ENCODE data around the gene MKI67.
"Not testable (repeated sequence)": the region's sequence is repeated elsewhere in the genome, so short reads cannot be mapped to it uniquely, and the experiment has no call there.

The MKI67 gene

DNA sequence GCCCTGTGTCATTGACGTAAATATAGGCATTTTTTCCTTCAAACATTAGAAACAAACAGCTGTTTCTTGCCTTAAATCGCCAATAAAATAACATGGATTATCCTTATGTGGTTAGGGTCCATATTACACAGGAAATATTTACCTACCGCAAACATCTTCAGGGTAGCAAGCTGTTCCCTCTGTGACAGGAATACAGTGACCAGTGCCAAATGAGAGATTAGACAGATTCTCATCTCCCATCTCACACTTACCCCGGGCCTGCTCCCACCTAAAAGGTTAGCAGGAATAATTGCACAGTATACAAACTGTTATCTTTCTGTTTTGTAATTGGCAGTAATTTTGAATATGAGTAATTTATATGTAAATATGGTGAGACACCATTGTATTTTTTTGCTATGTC is 16.5 kb downstream of the MKI67 start:
- DNase-seq (no peak), ATAC-seq (no peak)

DNA sequence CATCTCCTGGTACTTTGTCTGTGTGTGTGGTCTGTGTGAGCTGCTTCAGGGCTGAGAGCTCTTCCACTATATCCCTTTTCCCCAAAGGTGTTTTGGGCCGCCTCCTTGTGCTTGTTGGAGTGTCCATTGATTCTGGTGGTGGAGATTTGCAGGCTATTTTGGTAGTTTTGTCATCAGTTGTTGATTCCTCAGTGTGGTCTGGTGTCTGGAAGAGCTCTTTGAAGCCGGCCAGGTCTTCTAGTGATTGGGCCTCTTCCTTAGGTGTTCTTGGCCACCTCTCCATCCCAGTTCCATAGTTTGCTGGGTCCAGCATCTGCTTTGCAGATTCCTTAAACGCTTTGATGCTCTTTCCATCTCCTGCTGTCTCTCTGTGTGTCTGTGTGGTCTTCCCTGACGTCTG is 20.8 kb downstream of the MKI67 start:
- no peak for DNase-seq
- no peak for ATAC-seq

DNA sequence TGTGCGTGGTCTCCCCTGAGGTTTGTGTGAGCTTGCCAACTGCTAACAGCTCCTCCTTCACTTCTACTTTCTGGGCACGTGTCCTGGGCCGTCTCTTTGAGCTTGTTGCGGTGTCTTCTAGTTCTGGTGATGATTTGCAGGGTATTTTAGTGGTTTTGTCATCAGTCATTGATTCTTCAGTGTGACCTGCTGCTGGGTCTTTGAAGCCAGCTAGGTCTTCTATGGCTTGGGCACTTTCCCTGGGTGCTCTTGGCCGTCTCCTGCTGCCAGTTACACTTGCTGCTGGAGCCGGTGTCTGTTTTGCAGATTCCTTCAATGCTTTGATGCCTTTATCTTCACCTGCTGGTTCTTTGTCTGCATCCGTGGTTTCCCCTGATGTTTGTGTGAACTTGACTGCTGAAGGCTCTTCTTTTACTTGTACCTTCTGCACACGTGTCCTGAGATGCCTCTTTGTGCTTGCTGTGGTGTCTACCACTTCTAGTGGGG is 23.0 kb downstream of the MKI67 start:
- ATAC-seq (no peak), DNase-seq (no peak)

DNA sequence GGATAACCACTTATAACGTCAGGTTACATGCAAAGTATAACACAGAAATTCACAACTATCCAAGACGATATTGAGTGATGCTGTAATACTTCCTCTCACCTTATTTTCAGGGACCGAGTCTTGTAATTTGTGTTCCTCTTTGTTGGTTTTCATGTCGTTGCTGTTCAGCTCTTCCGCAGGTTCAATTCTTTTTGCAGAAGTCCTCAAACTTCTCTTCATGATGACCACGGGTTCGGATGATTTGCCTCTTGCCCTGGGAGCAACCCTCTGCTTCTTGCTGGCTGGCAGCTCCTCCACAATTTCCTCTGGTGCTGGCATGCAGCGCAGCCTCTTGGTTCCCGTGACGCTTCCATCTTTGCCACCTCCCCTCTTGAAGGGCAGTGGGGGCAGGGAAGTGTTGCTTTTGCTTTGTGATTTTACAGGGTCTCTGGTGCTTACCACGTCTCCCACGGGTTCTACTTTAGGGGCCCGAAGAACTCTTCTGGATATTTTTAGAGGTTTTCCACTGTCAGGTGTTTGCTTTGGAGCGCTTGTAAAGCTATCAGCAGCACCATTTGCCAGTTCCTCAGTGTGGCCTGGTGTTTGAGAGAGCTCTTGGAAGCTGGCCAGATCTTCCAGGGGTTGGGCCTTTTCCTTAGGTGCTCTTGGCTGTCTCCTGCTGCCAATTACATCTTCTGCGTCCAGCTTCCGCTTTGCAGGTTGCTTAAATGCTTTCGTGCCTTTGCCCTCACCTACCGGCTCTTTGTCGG is 23.6 kb downstream of the MKI67 start:
- ATAC-seq (no peak), DNase-seq (no peak)

DNA sequence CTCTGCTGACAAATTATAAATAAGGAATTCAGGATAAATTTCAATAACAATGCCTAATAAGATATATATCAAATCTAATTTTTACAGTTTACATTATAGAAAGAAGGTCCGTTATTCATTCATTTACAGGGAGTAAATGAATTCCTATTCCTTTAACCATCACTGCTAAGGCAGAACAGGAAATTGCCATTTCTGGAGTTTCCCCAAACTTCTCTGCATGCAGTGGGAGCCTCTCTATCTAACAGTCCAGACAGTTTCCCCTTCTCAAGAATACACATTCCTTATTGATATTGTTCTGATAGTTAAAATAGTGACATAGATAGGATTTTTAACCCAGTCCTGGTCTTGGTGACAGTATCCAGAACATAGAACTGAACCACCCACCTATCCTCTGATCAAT is 24.3 kb downstream of the MKI67 start:
- ATAC-seq: no peak

DNA sequence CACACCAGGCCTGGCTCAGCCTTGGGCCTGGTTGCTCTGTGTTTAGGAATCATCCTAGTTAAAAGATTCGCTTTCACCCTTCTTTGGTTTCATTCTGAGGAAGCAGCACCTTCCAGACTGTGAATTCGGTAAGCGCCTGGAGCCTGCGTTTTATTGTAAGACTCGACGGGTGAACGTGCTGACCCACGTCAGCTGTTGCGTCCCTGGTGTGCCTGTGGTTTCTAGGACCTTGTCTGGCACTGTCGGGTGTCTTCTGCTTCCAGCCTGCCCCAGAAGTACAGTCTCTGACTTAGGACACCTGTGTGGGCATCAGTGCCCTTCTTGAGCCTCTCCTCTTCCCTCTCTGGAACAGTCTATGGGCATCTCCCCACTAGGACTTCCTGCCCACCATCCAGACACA is 26.3 kb downstream of the MKI67 start:
- DNase-seq (no peak), ATAC-seq (no peak)

More for the DNA sequence above, 24.3 kb downstream of the MKI67 start:
- no peak for DNase-seq

DNA sequence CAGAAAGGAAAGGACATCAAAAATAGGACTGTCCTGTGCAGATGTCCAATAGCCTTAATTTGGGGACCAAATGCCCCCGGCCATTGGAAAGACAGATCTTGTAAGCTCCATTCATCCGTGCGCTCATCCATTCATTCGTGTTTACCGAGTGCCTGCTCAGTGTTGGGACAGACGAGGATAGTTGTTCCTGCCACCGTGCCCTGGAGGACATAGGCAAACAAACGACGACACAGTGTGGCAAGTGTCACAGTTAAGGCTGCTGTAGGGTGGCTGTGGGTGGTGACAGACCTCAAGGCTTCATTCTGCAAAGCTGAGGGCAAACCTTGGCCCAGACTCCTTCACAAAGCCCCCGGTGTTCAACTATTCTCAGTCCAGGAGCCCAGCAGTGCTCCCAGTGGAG is 27.6 kb downstream of the MKI67 start:
- no peak for DNase-seq

DNA sequence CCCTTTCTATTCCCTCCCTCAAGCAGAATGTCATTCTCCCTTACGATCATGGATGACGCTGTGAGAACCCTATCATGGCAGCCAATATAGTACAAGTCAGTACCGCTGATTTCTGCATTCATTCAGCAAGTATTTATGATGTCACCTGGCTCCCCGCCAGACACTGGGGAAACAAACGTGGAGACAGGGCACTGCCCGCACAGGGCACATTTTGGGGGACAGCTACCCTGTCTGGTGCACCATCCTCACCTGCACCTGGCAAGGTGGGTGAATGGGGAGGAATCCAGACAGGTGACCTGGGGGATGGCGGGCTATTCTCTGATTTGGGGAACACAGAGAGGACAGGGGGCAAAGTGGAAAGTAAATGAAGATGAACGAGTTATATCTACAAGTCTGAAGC is 28.4 kb downstream of the MKI67 start:
- no peak for ATAC-seq
- no peak for DNase-seq

More for the DNA sequence above, 27.6 kb downstream of the MKI67 start:
- ATAC-seq: no peak

DNA sequence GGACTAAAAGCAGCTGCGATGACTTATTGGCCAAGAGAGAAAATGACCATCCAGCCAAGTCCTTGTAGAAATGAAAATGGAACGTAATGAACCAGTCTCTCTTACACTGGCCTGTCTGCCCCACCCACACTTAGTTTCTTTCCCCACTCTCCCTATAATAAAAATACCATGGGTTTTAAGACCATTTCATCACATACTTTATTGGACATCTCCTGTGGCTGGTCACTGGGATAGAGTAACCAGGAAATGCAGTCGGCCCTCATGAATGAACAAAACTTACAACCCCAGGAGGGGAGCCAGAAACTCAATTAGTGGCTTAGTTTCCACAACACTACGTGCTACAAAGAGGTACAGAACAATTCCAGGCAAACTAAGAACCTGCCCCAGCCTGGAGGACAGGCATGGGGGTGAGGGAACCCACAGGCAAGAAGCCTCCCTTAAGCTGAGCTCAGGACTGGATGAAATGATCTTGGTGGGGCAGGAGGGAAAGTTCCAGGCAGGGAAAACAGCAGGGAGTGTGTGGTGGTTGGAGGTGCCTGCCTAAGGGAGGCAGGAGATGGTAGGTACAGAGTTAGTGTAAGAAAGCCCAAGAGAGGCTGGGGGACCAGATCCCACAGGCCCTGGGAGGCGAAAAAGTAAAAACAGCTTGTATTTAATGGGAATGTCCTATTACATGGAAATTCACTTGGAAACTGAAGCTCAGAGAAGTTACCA is 29.6 kb downstream of the MKI67 start:
- ATAC-seq (no peak), DNase-seq (no peak)

DNA sequence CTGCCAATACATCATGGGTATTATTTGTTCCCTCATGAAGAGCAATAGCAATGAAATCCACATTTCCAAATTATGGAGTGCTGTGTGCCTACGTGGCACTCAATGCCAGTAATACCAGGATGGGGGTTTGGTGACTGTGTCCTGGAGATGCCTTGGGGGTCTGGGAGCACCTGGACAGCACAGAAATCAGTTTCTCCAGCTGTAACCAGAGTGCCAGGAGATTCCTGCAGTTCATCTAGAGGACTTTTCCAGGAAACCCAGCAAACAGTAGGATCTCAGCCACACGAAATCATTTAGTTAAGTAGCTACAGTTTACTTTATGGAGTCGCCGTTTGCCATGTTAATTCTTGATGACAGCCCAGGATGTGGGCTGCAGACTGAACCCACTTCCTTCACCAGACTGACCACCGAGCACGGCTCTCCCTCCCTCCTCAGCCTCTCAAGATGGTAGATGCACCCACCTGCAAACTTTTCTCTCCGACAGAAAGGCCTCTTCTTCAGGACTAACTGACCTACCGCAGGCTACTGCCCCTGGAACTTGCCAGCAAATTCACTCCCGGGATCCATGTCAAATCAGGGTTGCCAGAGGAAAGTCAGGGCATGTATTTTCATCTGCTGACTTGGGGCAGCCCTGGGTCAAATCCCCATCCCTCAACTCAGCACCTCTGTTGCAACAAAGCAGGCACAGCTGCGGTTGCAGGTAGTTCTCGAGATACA is 30.3 kb downstream of the MKI67 start:
- DNase-seq: no peak

DNA sequence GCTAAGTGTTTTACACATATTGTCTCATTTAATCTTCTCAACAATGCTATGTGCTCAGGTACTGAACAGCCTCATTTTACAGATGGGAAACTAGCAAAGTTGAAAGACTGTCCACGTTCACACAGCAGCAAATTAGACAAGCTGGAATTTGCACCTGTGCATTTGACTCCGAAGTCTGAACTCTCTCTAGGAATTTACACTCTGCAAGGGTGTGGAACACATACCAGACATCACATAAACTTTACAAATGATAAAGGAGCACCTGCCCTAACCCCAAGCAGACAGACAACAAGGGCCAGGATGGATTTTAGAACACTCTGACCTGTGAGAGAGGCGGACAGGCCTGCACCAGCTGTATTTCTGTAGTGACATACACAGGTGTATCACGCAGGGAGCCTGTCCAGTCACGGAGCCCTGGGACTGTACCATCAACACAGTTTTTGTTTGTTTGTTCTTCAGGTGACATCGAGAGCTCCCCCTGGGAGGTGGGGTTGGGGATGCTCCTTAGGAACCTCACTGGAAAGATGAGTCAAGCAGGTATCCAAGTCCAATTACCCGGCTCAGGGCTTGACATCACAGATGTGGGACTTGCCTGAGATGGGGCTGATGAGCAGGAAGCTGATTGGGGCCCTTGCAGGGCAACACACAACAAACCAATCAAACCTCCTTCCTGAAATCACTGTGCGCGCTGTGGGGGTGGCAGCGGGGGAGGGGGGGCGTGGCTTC is 31.0 kb downstream of the MKI67 start:
- DNase-seq: peak; percentile 28
- ATAC-seq: peak; percentile 30

More for the DNA sequence above, 30.3 kb downstream of the MKI67 start:
- peak; percentile 47 for ATAC-seq

DNA sequence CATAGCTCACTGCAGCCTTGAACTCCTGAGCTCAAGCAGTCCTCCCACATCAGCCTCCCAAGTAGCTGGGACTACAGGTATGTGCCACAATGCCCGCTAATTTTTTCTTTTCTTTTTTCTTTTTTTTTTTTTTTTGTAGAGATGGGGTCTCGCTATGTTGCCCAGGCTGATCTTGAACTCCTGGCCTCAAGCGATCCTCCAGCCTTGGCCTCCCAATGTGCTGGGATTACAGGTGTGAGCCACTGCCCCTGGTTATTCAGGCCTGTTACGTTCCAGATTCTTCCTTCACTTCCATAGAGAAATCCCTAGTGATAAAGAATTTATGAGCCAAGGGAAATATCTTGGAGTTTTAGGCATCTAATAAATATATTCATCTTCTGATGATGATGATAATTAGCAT is 31.6 kb downstream of the MKI67 start:
- not testable (repeated sequence) for DNase-seq, ATAC-seq

DNA sequence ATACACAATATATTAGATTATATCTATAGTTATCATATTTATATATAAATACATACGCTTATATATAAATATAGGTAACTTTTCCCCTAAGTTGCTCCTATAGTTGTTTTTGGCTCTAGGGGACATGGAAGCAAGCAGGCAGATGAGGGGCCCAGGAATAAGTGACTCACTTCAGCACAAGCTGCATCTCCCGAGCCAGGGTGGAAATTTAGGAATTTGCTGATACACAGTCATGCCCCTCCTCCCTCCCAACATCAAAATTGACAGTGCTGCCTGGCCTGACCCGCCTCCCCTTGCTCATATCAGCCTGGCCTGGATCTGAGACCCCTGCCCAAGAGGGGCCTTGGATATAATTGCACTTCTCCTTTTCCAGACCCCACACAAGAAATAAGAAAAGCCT is 33.8 kb downstream of the MKI67 start:
- DNase-seq: no peak
- ATAC-seq: no peak

DNA sequence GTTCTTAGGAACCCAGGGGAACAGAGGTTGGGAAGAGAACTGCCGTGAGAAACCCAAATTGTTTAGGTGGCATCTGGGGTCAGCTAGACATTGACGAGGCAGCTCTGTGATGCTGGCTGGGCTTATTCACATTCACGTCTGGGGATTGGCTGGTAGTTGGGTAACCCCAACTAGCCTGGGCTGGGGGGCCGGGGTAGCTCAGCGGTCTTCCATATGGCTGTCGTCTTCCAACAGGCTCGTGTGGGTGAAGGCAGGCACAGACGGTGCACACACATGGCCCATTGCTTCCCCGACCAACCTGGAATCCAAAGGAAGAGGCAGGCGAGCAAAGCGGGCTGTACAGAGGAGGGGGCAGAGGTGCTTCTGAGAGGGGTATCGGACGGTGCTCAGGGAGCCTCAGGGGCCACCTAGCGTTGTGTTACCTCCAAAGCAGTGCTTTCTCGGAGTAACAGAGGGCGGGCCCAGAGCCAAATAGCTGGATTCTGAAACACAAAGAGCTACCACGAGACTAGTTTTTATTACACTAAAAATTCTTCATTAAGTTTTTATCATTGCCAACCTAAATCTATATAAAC is 34.5 kb downstream of the MKI67 start:
- ATAC-seq: no peak
- DNase-seq: no peak

DNA sequence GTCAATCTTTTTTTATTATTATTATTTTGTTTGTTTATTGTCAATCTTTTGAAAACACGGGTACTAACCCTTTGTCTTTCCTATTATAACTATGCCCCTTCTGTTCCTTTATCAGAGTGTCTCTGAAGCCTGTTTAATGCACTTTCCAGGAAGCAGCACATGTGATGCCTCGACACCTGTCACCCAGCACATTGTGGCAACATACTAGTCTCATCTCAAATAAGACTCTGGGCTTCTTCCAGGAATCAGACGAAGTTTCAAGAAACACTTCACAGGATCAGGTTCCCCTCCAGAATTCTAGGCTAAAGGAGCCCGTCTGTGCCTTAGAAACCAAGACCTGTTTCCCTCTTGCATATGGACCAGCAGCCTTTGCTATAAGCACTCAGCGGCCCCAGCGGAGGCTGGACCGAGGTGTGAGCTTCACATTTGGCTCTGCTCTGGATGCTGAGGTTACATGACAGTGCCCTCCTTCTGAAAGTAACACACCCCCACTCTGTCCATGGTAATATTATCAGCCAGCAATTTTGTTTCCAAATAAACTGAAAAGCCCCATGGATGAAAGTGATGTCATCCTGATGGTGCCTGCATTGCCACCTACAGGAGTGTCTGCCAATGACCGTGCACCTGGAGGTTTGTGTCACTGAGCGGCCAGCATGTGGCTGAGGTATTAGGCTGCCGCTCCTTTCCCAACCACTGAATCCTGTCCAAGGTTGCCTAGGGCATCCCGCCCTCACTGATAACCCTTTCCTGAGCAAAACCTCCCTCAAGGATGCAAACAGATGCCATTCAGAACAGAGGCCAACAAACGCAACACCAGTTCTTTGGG is 38.1 kb downstream of the MKI67 start:
- no peak for ATAC-seq

DNA sequence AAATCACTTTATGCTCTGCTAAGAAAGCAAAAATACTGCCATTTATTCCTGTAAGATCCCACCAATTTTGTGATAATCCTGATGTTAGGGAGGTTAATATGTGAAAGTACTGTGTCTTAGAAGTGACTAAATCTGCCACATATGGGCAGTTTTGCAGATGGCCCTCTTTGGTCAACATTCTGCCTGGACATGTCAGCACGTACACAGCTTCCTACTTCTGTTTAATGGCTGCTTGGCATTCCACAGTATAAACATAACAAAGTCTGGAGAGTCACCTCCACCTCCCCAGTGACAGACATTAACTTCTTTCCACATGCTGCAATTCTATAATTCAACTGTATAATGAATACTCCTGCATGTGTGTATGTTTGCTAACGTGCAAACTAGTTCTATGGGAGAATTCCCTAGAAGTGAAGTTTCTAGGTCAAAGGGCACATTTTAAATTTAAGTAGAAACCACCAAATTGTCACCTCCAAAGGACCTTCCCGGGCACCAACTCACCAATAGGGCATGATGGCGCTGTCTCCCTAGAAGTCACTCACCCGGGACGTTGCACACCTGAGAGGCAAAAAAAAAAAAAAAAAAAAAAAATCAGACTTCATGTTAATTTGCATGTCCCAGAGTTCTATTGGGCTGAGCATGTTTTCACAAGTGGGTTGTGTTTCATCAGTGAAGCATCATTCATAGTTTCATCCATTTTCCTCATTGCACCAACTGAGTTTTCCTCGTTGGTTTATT is 38.9 kb downstream of the MKI67 start:
- DNase-seq (no peak), ATAC-seq (no peak)

More for the DNA sequence above, 38.1 kb downstream of the MKI67 start:
- no peak for DNase-seq

DNA sequence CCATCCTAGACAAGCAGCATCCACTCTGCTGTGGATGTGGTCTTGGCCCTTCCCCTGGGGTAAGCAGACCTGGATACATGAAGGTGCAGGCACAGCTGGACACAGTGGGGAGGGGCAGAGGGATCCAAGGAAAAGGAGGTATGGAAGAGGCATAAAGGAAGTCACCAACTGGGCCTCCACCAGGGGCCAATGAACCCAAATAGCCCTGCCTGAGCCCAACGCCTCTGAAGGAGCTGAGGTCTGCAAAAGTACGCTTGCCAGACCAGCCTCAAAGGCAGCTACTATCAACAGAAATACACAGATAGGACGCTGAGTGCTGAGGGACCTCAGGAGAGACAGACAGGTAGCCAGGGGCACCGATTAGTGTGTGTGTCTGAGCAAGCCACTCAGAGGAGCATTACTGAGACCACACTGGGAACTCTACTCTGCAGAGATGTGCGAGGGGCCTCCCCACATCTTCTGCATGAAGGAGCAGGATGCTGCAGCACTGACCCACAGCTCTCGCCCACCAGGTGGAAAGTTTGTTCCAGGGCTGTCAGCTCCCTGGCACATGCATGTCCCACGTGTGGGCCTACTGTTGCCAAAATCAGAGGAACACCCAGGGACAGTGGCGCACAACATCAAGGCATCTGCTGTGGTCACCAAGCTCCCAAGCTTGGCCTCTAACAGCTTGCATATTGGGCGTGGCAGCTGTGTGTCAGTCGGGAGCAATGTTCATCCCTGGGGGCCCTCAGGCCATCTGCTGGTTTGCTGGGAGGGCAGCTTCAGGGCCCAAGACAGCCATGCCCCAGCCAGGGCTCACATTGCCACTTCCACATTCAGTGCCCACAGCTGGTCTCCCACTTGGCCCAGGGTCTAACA is 40.0 kb downstream of the MKI67 start:
- ATAC-seq: no peak
- DNase-seq: no peak

DNA sequence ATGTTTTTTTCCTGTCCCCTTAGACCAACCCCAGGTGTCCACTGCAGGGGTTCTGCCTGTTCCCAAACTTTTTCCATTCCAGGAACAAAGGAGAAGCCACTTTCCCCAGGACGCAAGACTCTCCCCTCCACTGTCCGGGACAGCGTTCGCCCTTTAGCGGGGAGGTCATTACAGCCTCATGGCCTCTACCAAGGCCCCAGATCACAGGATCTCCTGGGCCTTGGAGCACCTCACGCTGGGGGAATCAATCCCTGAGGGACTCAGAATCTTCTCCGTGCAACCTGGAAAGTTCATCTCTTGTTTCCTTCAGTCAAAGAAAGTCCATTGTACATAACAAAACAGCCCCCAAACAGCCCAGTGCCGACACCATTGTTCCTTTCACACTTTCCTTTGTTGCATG is 41.2 kb downstream of the MKI67 start:
- ATAC-seq: no peak
- no peak for DNase-seq

DNA sequence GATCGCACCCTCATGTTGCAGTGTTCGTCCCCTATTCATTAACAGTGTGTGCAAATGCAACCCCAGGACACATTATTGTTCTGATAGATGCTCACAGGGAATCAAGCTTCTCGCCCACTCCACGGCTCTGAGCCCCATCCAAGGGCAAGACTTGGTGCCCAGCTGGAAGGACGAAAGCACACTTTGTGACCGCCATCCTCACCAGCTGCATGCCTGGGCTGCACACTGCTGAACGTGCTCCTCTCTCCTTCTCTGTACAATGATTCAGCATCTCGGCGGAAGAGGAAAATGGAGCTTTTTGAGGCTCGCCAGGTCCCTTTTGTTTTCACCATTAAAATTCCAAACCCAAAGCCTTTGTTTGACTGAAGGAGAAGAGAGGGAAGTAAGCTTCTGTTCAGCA is 41.9 kb downstream of the MKI67 start:
- DNase-seq (no peak), ATAC-seq (no peak)
